HG03095 (cell line): ENCODE measurements around the gene TSHZ2.

Source experiments
- ATAC-seq: cut with Tn5 transposase; IDR thresholded peaks from one replicate; pipeline ENCODE4 v1.9.1; 2021; ENCODE audit warnings: moderate library complexity; ENCODE audit not compliant: unreplicated experiment

Gene TSHZ2

GRCh38 chr20:53157443-53158408 lies 185.6 kb downstream of the TSHZ2 start:
- peak; percentile 57 for ATAC-seq

- no peak for ATAC-seq
These were observed 187.0 kb downstream of the TSHZ2 start for GRCh38 chr20:53159160-53159559.

GRCh38 chr20:53161073-53161472 lies 188.9 kb downstream of the TSHZ2 start:
- no peak for ATAC-seq

- no peak for ATAC-seq
These were observed 189.3 kb downstream of the TSHZ2 start for GRCh38 chr20:53161473-53161872.

GRCh38 chr20:53162251-53162835 lies 190.2 kb downstream of the TSHZ2 start:
- no peak for ATAC-seq

GRCh38 chr20:53163486-53163885 lies 191.3 kb downstream of the TSHZ2 start:
- no peak for ATAC-seq

- no peak for ATAC-seq
These were observed 191.9 kb downstream of the TSHZ2 start for GRCh38 chr20:53164072-53164471.

- ATAC-seq: no peak
These were observed 193.3 kb downstream of the TSHZ2 start for GRCh38 chr20:53165452-53165851.

GRCh38 chr20:53168491-53168890 lies 196.3 kb downstream of the TSHZ2 start:
- ATAC-seq: no peak

- ATAC-seq: no peak
These were observed 198.0 kb downstream of the TSHZ2 start for GRCh38 chr20:53170196-53170595.

GRCh38 chr20:53171065-53171464 lies 198.9 kb downstream of the TSHZ2 start:
- ATAC-seq: no peak

- no peak for ATAC-seq
These were observed 202.3 kb downstream of the TSHZ2 start for GRCh38 chr20:53174454-53174853.

- no peak for ATAC-seq
These were observed 203.1 kb downstream of the TSHZ2 start for GRCh38 chr20:53175135-53175780.

- ATAC-seq: no peak
These were observed 204.0 kb downstream of the TSHZ2 start for GRCh38 chr20:53176134-53176533.

GRCh38 chr20:53177687-53178086 lies 205.5 kb downstream of the TSHZ2 start:
- ATAC-seq: no peak

GRCh38 chr20:53179749-53180148 lies 207.6 kb downstream of the TSHZ2 start:
- ATAC-seq: no peak

GRCh38 chr20:53180928-53181362 lies 208.8 kb downstream of the TSHZ2 start:
- ATAC-seq: no peak

GRCh38 chr20:53181866-53182376 lies 209.8 kb downstream of the TSHZ2 start:
- ATAC-seq: no peak

- ATAC-seq: no peak
These were observed 211.0 kb downstream of the TSHZ2 start for GRCh38 chr20:53183181-53183580.

GRCh38 chr20:53186635-53187034 lies 214.5 kb downstream of the TSHZ2 start:
- ATAC-seq: no peak

- ATAC-seq: peak; percentile 75
These were observed 215.4 kb downstream of the TSHZ2 start for GRCh38 chr20:53187392-53188068.
